Superior temporal gyrus (tissue), 1 donor: Measurements from ENCODE around the gene STK10.
A peak's percentile ranks its signal among the peaks of the same experiment; 100 is the strongest.

Experiments used
- DNase-seq: peaks from one replicate; pipeline ENCODE4 v3.0.0-alpha.2; 2016; ENCODE audit errors: extremely low spot score

STK10 gene

GRCh38 chr5:172009536-172010270 lies 178.3 kb downstream of the STK10 start:
- no peak for DNase-seq

- no peak for DNase-seq
Observed at GRCh38 chr5:172008689-172009141, 179.3 kb downstream of the STK10 start.

- DNase-seq = no peak
Observed at GRCh38 chr5:172008111-172008455, 179.9 kb downstream of the STK10 start.

- no peak for DNase-seq
Observed at GRCh38 chr5:172007175-172008110, 180.6 kb downstream of the STK10 start.

GRCh38 chr5:172006321-172007174 lies 181.5 kb downstream of the STK10 start, which contains the start of gene FBXW11:
TSS of gene FBXW11 (minus strand) at chr5:172006638. CDS start at chr5:172006502, 136 bp downstream.
- DNase-seq = peak; percentile 98

GRCh38 chr5:172005708-172006320 lies 182.2 kb downstream of the STK10 start:
- DNase-seq = peak; percentile 29

GRCh38 chr5:172004824-172005237 lies 183.2 kb downstream of the STK10 start:
- DNase-seq = no peak

- DNase-seq = no peak
Observed at GRCh38 chr5:172003746-172004145, 184.3 kb downstream of the STK10 start.

- no peak for DNase-seq
Observed at GRCh38 chr5:172002840-172003512, 185.0 kb downstream of the STK10 start.

- DNase-seq = no peak
Observed at GRCh38 chr5:172002310-172002709, 185.7 kb downstream of the STK10 start.

- no peak for DNase-seq
Observed at GRCh38 chr5:171999877-172000276, 188.1 kb downstream of the STK10 start.

- DNase-seq = no peak
Observed at GRCh38 chr5:171999100-171999499, 188.9 kb downstream of the STK10 start.

- DNase-seq = no peak
Observed at GRCh38 chr5:171997011-171997410, 191.0 kb downstream of the STK10 start.

GRCh38 chr5:171992813-171993212 lies 195.2 kb downstream of the STK10 start:
- DNase-seq = no peak

GRCh38 chr5:171992305-171992704 lies 195.7 kb downstream of the STK10 start:
- no peak for DNase-seq
